ENCODE measurements around the gene CCDC71. TPM values are rescaled to one million over a fixed set of nuclear protein-coding genes. Genes with fewer than 3 reads are reported as not detected.

The CCDC71 gene
- total RNA-seq, 2 donors from 2014 or later, result 28.8 to 28.9 TPM

- H3K27ac ChIP-seq, result no peak overlapping the region
- no peak overlapping the region for H3K4me3 ChIP-seq
- peaks cover 16% of the 10 kb centered on the region for H3K36me3 ChIP-seq
- H3K9me3 ChIP-seq, result no peaks in the 10 kb centered on the region
- no peaks in the 10 kb centered on the region for H3K27me3 ChIP-seq (replicated peaks; ENCODE audit: insufficient read depth)
- ATAC-seq (ENCODE audit: insufficient number of reproducible peaks, low FRiP score, low read depth), result no peak
- peaks cover 7 to 27% of the 10 kb centered on the region in 2 donors for H3K4me1 ChIP-seq (ENCODE audit: control insufficient read depth in 1 of 2, low read depth in 2 of 2)
- DNase-seq (ENCODE audit: low spot score), result no peak
- TF ChIP-seq, protein P1, sequence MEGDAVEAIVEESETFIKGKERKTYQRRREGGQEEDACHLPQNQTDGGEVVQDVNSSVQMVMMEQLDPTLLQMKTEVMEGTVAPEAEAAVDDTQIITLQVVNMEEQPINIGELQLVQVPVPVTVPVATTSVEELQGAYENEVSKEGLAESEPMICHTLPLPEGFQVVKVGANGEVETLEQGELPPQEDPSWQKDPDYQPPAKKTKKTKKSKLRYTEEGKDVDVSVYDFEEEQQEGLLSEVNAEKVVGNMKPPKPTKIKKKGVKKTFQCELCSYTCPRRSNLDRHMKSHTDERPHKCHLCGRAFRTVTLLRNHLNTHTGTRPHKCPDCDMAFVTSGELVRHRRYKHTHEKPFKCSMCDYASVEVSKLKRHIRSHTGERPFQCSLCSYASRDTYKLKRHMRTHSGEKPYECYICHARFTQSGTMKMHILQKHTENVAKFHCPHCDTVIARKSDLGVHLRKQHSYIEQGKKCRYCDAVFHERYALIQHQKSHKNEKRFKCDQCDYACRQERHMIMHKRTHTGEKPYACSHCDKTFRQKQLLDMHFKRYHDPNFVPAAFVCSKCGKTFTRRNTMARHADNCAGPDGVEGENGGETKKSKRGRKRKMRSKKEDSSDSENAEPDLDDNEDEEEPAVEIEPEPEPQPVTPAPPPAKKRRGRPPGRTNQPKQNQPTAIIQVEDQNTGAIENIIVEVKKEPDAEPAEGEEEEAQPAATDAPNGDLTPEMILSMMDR (IDR thresholded peaks at IDR 0.05), result no peak
Observed at GRCh38 chr3:49161808-49162530, 4.2 kb downstream of the CCDC71 start.

- Histone ChIP-seq H3K4me3 (no peak overlapping the region), H3K27ac (no peak overlapping the region), H3K27me3 (replicated peaks; ENCODE audit: insufficient read depth) (no peaks in the 10 kb centered on the region), H3K9me3 (no peaks in the 10 kb centered on the region), H3K4me1 (ENCODE audit: control insufficient read depth in 1 of 2, low read depth in 2 of 2) (peaks cover 7 to 19% of the 10 kb centered on the region in 2 donors), H3K36me3 (peaks cover 16% of the 10 kb centered on the region)
- ATAC-seq (ENCODE audit: insufficient number of reproducible peaks, low FRiP score, low read depth) (no peak), DNase-seq (ENCODE audit: low spot score) (no peak)
- TF ChIP-seq, protein P1 (IDR thresholded peaks at IDR 0.05), result no peak
Observed at GRCh38 chr3:49161197-49161596, 4.9 kb downstream of the CCDC71 start.

DNA sequence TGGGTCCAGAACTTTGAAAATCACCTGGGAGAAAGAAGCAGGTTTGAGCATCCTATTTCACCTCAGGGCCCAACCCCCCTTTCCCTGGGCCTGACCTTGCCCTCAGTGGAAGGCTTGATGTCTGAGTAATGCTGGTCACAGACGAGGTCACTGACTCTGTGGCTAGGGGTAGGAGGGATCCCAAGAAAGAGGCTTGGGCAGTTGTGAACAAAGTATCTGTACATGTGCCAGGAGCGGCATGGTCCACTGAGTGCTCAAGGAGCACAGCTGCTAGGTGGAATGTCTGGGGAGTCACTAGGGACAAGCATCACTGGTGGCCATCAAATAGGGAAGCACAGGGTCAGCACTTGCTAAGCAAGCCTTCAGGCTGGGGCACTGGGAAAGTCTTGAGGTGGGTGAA, 7.3 kb downstream of the CCDC71 start:
- Histone ChIP-seq H3K36me3 (peaks cover 12% of the 10 kb centered on the region), H3K27me3 (replicated peaks; ENCODE audit: insufficient read depth) (no peaks in the 10 kb centered on the region), H3K4me3 (no peak overlapping the region), H3K4me1 (ENCODE audit: control insufficient read depth in 1 of 2, low read depth in 2 of 2) (peaks cover 0 to under 1% of the 10 kb centered on the region in 2 donors), H3K9me3 (no peaks in the 10 kb centered on the region), H3K27ac (no peak overlapping the region)
- DNase-seq (ENCODE audit: low spot score), result no peak
- ATAC-seq (ENCODE audit: insufficient number of reproducible peaks, low FRiP score, low read depth), result no peak
- TF ChIP-seq, protein P1 (IDR thresholded peaks at IDR 0.05), result no peak

DNA sequence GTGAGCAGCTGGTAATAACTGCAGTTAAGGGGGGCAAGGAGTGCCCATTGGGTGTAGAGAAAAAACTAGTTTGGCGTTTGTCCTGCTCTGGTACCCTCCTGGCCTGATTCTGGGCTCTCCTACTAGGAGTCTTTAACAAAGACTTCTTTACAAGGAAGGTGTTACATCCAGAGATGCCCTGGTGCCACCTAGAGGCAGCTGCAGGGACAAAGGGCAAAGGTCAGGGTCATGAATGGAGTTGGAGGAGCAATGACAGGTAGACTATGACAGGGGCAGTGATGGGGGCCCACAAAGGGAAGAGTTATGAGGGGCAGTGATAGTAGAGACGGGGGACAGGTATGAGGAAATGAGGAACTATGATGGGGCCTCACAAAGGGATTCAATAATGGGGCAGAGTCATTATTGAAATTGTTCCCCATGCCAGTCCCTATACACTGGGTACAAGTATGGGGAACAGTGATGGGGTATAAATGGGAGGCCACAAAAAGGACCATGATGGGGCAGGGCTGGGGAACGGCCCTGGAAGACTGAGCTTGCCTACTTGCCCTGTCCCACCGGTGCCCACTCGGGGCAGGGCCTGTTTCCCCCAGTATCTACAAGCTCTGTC, 7.9 kb downstream of the CCDC71 start:
- ATAC-seq (ENCODE audit: insufficient number of reproducible peaks, low FRiP score, low read depth), result no peak
- DNase-seq (ENCODE audit: low spot score), result no peak
- no peaks in the 10 kb centered on the region for H3K9me3 ChIP-seq

GRCh38 chr3:49157289-49157688, 8.8 kb downstream of the CCDC71 start:
- Histone ChIP-seq H3K4me3 (no peak overlapping the region), H3K27me3 (replicated peaks; ENCODE audit: insufficient read depth) (no peaks in the 10 kb centered on the region), H3K27ac (no peak overlapping the region), H3K4me1 (ENCODE audit: control insufficient read depth in 1 of 2, low read depth in 2 of 2) (no peaks in the 10 kb centered on the region), H3K9me3 (no peaks in the 10 kb centered on the region), H3K36me3 (no peaks in the 10 kb centered on the region)
- DNase-seq (ENCODE audit: low spot score) (no peak), ATAC-seq (ENCODE audit: insufficient number of reproducible peaks, low FRiP score, low read depth) (no peak)
- TF ChIP-seq, protein P1 (IDR thresholded peaks at IDR 0.05), result no peak

More for the DNA sequence above, 7.9 kb downstream of the CCDC71 start:
- Histone ChIP-seq H3K27me3 (replicated peaks; ENCODE audit: insufficient read depth) (no peaks in the 10 kb centered on the region), H3K36me3 (peaks cover 6% of the 10 kb centered on the region), H3K4me3 (no peak overlapping the region), H3K4me1 (ENCODE audit: control insufficient read depth in 1 of 2, low read depth in 2 of 2) (no peaks in the 10 kb centered on the region), H3K27ac (no peak overlapping the region)
- TF ChIP-seq, protein P1 (IDR thresholded peaks at IDR 0.05), result no peak
